Naive thymus-derived CD4-positive, alpha-beta T cell (primary cell): Measurements from ENCODE around the gene NBEA. TPM values are rescaled to one million over a fixed set of nuclear protein-coding genes. Genes with fewer than 3 reads are reported as not detected.
"Not testable (repeated sequence)": the region's sequence is repeated elsewhere in the genome, so short reads cannot be mapped to it uniquely, and the experiment has no call there.

Experiments
- ATAC-seq: fragments of 150-1000 bp; cut with Tn5 transposase; 2 replicates; pipeline ENCODE4 v1.10.0; 2021; ENCODE audit warnings: mild to moderate bottlenecking, moderate library complexity
- CTCF ChIA-PET: fragments of 350-600 bp; sonication (Branson Sonifier 250); formaldehyde crosslinking; loops from one replicate; lab custom pipeline; 2021; ENCODE audit warnings: antibody characterized with exemption; lab: Charles Lee
- POLR2A ChIA-PET: fragments of 350-600 bp; sonication (Branson Sonifier 250); formaldehyde crosslinking; loops from one replicate; lab custom pipeline; 2021; ENCODE audit warnings: antibody characterized with exemption, inconsistent platforms; lab: Charles Lee
- DNase-seq, 9 donors: peaks; one replicate each; pipeline versions ENCODE4 v3.0.0 to v3.0.0-alpha.2; 2020 to 2022; ENCODE audit warnings: mixed read lengths in 1 of 9
- H3K27ac ChIP-seq: one replicate; pipeline ENCODE4 v1.7.0; 2013; ENCODE audit warnings: mild to moderate bottlenecking, low read depth, low read length, moderate library complexity
- H3K27me3 ChIP-seq, 2 donors: one replicate each; pipeline ENCODE4 v1.7.0; 2013; ENCODE audit warnings: low read length in 2 of 2, mild to moderate bottlenecking in 2 of 2, moderate library complexity in 2 of 2; ENCODE audit not compliant: control insufficient read depth in 2 of 2, insufficient read depth in 2 of 2
- H3K36me3 ChIP-seq, 3 experiments: 1 replicate in 2 of 3; 2 replicates in 1 of 3; pipeline ENCODE4 v1.7.0; 2013; ENCODE audit warnings: low read length in 3 of 3, mild to moderate bottlenecking in 3 of 3, moderate library complexity in 1 of 3; ENCODE audit not compliant: insufficient read depth in 3 of 3, control insufficient read depth in 2 of 3
- H3K4me1 ChIP-seq, 2 donors: one replicate each; pipeline ENCODE4 v1.7.0; 2013; ENCODE audit warnings: low read length in 2 of 2, mild to moderate bottlenecking in 2 of 2, moderate library complexity in 1 of 2; ENCODE audit not compliant: control insufficient read depth in 2 of 2, insufficient read depth in 2 of 2
- H3K4me3 ChIP-seq: 2 replicates; pipeline ENCODE4 v1.7.0; 2013; ENCODE audit warnings: mild to moderate bottlenecking, low read length
- H3K9me3 ChIP-seq, 3 experiments: 1 replicate in 2 of 3; 2 replicates in 1 of 3; pipeline ENCODE4 v1.7.0; 2013; ENCODE audit warnings: low read length in 3 of 3; ENCODE audit not compliant: control insufficient read depth in 2 of 3
- H3K27ac Mint-ChIP-seq, 9 donors: one replicate each; pipeline ENCODE4 v1.8.0; 2020 to 2022; ENCODE audit warnings: mixed read lengths in 9 of 9, mild to moderate bottlenecking in 8 of 9, moderate library complexity in 5 of 9, inconsistent platforms in 2 of 9
- H3K27me3 Mint-ChIP-seq, 5 donors: one replicate each; pipeline ENCODE4 v1.8.0; 2021 to 2022; ENCODE audit warnings: mixed read lengths in 5 of 5, mild to moderate bottlenecking in 1 of 5
- H3K36me3 Mint-ChIP-seq, 5 donors: one replicate each; pipeline ENCODE4 v1.8.0; 2020 to 2022; ENCODE audit warnings: mixed read lengths in 5 of 5, mild to moderate bottlenecking in 3 of 5, inconsistent platforms in 1 of 5
- H3K4me1 Mint-ChIP-seq, 7 donors: one replicate each; pipeline ENCODE4 v1.8.0; 2020 to 2022; ENCODE audit warnings: mixed read lengths in 7 of 7, mild to moderate bottlenecking in 3 of 7, inconsistent platforms in 1 of 7
- H3K4me3 Mint-ChIP-seq, 10 donors: one replicate each; pipeline ENCODE4 v1.8.0; 2020 to 2022; ENCODE audit warnings: mild to moderate bottlenecking in 10 of 10, mixed read lengths in 10 of 10, moderate library complexity in 6 of 10, inconsistent platforms in 2 of 10
- H3K9me3 Mint-ChIP-seq, 11 donors: one replicate each; pipeline ENCODE4 v1.8.0; 2020 to 2022; ENCODE audit warnings: mixed read lengths in 11 of 11, mild to moderate bottlenecking in 4 of 11, inconsistent platforms in 1 of 11, moderate library complexity in 1 of 11
- intact Hi-C, 2 donors: fragments of 100-400 bp; cut with micrococcal nuclease; formaldehyde crosslinking; loops; one replicate each; pipeline ENCODE4 v1.15.1; 2023
- polyA plus RNA-seq, 2 donors: library from polyadenylated mRNA; unstranded; fragments of 300-500 nt; fragmentation: Illumina TruSeq; gene quantifications; one replicate each; pipeline ENCODE4 v1.2.3, GENCODE V29; 2021
- total RNA-seq, 6 experiments: library from RNA in 5 of 6; stranded (reverse) in 5 of 6; gene quantifications; 1 replicate in 5 of 6; 2 replicates in 1 of 6; pipeline ENCODE4 v1.2.3 and lab custom pipeline; 2021 to 2026

Gene NBEA
- total and polyA plus RNA-seq, 7 experiments from 2014 or later: 0.15 to 6.3 (median 3.2) TPM

GRCh38 chr13:34969539-34969938 lies 27.5 kb downstream of the NBEA start:
- intact Hi-C loops, ATAC-seq, H3K4me3 Mint-ChIP-seq: not testable (repeated sequence)

GRCh38 chr13:34970961-34971360 lies 28.9 kb downstream of the NBEA start:
- H3K4me1 Mint-ChIP-seq: peaks cover 0 to 4% (median 0%) of the 10 kb centered on the region in 7 donors
- ATAC-seq: no peak
- no peak overlapping the region for H3K4me3 Mint-ChIP-seq
- peaks cover 0 to 4% (median 0%) of the 10 kb centered on the region in 3 experiments for H3K36me3 ChIP-seq
- intact Hi-C loops: no loop called here
- H3K4me1 ChIP-seq: no peaks in the 10 kb centered on the region
- no peak overlapping the region for H3K27ac ChIP-seq
- H3K36me3 Mint-ChIP-seq: peaks cover 0 to 40% (median 27%) of the 10 kb centered on the region in 5 donors
- H3K9me3 Mint-ChIP-seq: peaks cover 5 to 58% (median 26%) of the 10 kb centered on the region in 11 donors
- CTCF ChIA-PET: no interaction called here
- H3K27ac Mint-ChIP-seq: no peak overlapping the region
- POLR2A ChIA-PET: no interaction called here
- H3K9me3 ChIP-seq: no peaks in the 10 kb centered on the region
- H3K4me3 ChIP-seq: no peak overlapping the region
- no peaks in the 10 kb centered on the region for H3K27me3 Mint-ChIP-seq
- H3K27me3 ChIP-seq: no peaks in the 10 kb centered on the region
- no peak for DNase-seq

More at GRCh38 chr13:34969539-34969938, 27.5 kb downstream of the NBEA start:
- H3K9me3 ChIP-seq, H3K27me3 ChIP-seq, CTCF ChIA-PET, H3K27ac ChIP-seq, H3K4me3 ChIP-seq, H3K27me3 Mint-ChIP-seq, H3K36me3 ChIP-seq, DNase-seq, H3K4me1 ChIP-seq, H3K27ac Mint-ChIP-seq, H3K4me1 Mint-ChIP-seq, POLR2A ChIA-PET: not testable (repeated sequence)
- peaks cover 5 to 45% (median 20%) of the 10 kb centered on the region in 11 donors for H3K9me3 Mint-ChIP-seq
- peaks cover 0 to 29% (median 19%) of the 10 kb centered on the region in 5 donors for H3K36me3 Mint-ChIP-seq

- no peaks in the 10 kb centered on the region for H3K9me3 ChIP-seq
- intact Hi-C loops: no loop called here
- Mint-ChIP-seq H3K27me3 (no peaks in the 10 kb centered on the region), H3K27ac (no peak overlapping the region), H3K4me1 (peaks cover 0 to 4% (median 0%) of the 10 kb centered on the region in 7 donors), H3K36me3 (peaks cover 0 to 43% (median 30%) of the 10 kb centered on the region in 5 donors), H3K9me3 (peaks cover 5 to 63% (median 27%) of the 10 kb centered on the region in 11 donors), H3K4me3 (no peak overlapping the region)
- no peak overlapping the region for H3K4me3 ChIP-seq
- no peak overlapping the region for H3K27ac ChIP-seq
- peaks cover 0 to 4% (median 0%) of the 10 kb centered on the region in 3 experiments for H3K36me3 ChIP-seq
- H3K4me1 ChIP-seq: no peaks in the 10 kb centered on the region
- H3K27me3 ChIP-seq: no peaks in the 10 kb centered on the region
- no peak for ATAC-seq
- POLR2A ChIA-PET: no interaction called here
- DNase-seq: no peak
- CTCF ChIA-PET: no interaction called here
Observed at GRCh38 chr13:34971473-34971872, 29.4 kb downstream of the NBEA start.

- H3K9me3 ChIP-seq: peaks cover 0 to 21% (median 0%) of the 10 kb centered on the region in 3 experiments
- H3K36me3 ChIP-seq, H3K27me3 ChIP-seq, intact Hi-C loops, CTCF ChIA-PET, DNase-seq, H3K27me3 Mint-ChIP-seq, POLR2A ChIA-PET, H3K4me3 ChIP-seq, H3K27ac ChIP-seq, H3K4me3 Mint-ChIP-seq, H3K27ac Mint-ChIP-seq, ATAC-seq, H3K4me1 Mint-ChIP-seq, H3K4me1 ChIP-seq: not testable (repeated sequence)
- Mint-ChIP-seq H3K36me3 (peaks cover 0 to 22% (median 12%) of the 10 kb centered on the region in 5 donors), H3K9me3 (peaks cover 0 to 61% (median 27%) of the 10 kb centered on the region in 11 donors)
Observed at GRCh38 chr13:34985199-34985598, 43.1 kb downstream of the NBEA start.

- CTCF ChIA-PET: no interaction called here
- H3K27ac ChIP-seq: no peak overlapping the region
- Mint-ChIP-seq H3K9me3 (peaks cover 9 to 81% (median 39%) of the 10 kb centered on the region in 11 donors), H3K4me1 (peaks cover 0 to 4% (median 0%) of the 10 kb centered on the region in 7 donors), H3K36me3 (peaks cover 0 to 40% (median 30%) of the 10 kb centered on the region in 5 donors), H3K27me3 (no peaks in the 10 kb centered on the region), H3K27ac (no peak overlapping the region), H3K4me3 (no peak overlapping the region)
- H3K36me3 ChIP-seq: no peaks in the 10 kb centered on the region
- no peaks in the 10 kb centered on the region for H3K4me1 ChIP-seq
- DNase-seq (no peak), ATAC-seq (no peak)
- intact Hi-C loops: no loop called here
- no peaks in the 10 kb centered on the region for H3K27me3 ChIP-seq
- H3K9me3 ChIP-seq: peaks cover 0 to 23% (median 5%) of the 10 kb centered on the region in 3 experiments
- H3K4me3 ChIP-seq: no peak overlapping the region
- POLR2A ChIA-PET: no interaction called here
Observed at GRCh38 chr13:34988330-34988791, 46.3 kb downstream of the NBEA start.

GRCh38 chr13:34990399-34991214 lies 48.5 kb downstream of the NBEA start:
- intact Hi-C loops: no loop called here
- Mint-ChIP-seq H3K27me3 (no peaks in the 10 kb centered on the region), H3K4me3 (no peak overlapping the region), H3K27ac (no peak overlapping the region), H3K36me3 (peaks cover 0 to 40% (median 33%) of the 10 kb centered on the region in 5 donors), H3K9me3 (peaks cover 9 to 69% (median 36%) of the 10 kb centered on the region in 11 donors), H3K4me1 (peaks cover 0 to 4% (median 0%) of the 10 kb centered on the region in 7 donors)
- ChIA-PET CTCF (no interaction called here), POLR2A (no interaction called here)
- peaks cover 0 to 23% (median 5%) of the 10 kb centered on the region in 3 experiments for H3K9me3 ChIP-seq
- no peaks in the 10 kb centered on the region for H3K4me1 ChIP-seq
- no peak overlapping the region for H3K4me3 ChIP-seq
- ATAC-seq (no peak), DNase-seq (no peak)
- no peaks in the 10 kb centered on the region for H3K36me3 ChIP-seq
- H3K27ac ChIP-seq: no peak overlapping the region
- no peaks in the 10 kb centered on the region for H3K27me3 ChIP-seq
